SU-DHL-6 (cell line): ENCODE measurements around the gene ROS1.

Source experiments
- EZH2phosphoT487 ChIP-seq: fragments of 200-600 bp; sonication (generic), shearing (Covaris generic); conservative IDR thresholded peaks from 2 replicates; pipeline ENCODE4 v1.6.1; 2018; ENCODE audit warnings: mild to moderate bottlenecking, antibody characterized with exemption, low read length, moderate library complexity, mixed read lengths
- TF ChIP-seq, protein P1 (sequence below): fragments of 200-600 bp; sonication (generic); IDR thresholded peaks from one replicate; pipeline ENCODE4 v1.5.1; 2017; ENCODE audit warnings: antibody characterized with exemption, mild to moderate bottlenecking, low read length, moderate library complexity; ENCODE audit not compliant: insufficient read depth, poor library complexity, severe bottlenecking

DNA sequence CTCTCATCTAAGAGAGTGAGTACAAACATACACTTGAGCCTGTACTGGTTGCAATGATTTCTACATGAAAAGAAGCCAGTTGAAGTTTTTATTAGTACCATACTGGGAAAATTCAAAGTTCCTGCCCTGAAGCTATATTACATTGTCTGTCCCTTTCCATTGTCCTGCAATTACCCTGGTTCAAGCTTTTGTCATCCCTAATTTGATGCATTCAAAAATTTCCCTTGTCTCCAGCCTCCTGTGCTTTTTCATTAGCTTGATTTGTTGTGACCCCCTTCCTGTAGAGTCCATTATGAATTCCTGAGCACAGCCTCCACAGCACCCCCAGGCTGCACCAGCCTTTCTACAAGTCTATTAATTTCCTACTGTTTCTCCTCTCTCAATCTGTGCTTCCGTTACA is 114.0 kb downstream of the ROS1 start:
- TF ChIP-seq, protein P1, sequence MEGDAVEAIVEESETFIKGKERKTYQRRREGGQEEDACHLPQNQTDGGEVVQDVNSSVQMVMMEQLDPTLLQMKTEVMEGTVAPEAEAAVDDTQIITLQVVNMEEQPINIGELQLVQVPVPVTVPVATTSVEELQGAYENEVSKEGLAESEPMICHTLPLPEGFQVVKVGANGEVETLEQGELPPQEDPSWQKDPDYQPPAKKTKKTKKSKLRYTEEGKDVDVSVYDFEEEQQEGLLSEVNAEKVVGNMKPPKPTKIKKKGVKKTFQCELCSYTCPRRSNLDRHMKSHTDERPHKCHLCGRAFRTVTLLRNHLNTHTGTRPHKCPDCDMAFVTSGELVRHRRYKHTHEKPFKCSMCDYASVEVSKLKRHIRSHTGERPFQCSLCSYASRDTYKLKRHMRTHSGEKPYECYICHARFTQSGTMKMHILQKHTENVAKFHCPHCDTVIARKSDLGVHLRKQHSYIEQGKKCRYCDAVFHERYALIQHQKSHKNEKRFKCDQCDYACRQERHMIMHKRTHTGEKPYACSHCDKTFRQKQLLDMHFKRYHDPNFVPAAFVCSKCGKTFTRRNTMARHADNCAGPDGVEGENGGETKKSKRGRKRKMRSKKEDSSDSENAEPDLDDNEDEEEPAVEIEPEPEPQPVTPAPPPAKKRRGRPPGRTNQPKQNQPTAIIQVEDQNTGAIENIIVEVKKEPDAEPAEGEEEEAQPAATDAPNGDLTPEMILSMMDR, result no peak
- TF ChIP-seq EZH2phosphoT487, result no peak
